GM23248 (cell line): ENCODE data around the gene HCFC1R1.

ENCODE experiments used
- EZH2 ChIP-seq: fragments of 200-600 bp; sonication (generic); IDR thresholded peaks from 2 replicates; pipeline ENCODE4 v1.6.1; 2018; ENCODE audit warnings: antibody characterized with exemption, mild to moderate bottlenecking; ENCODE audit not compliant: insufficient read depth, poor library complexity, severe bottlenecking
- EZH2phosphoT487 ChIP-seq: fragments of 200-600 bp; sonication (generic); IDR thresholded peaks from 2 replicates; pipeline ENCODE4 v1.6.1; 2018; ENCODE audit warnings: antibody characterized with exemption, moderate library complexity, mild to moderate bottlenecking, low read depth; ENCODE audit not compliant: insufficient read depth

GRCh38 chr16:3028716-3029319, 5.1 kb upstream of the HCFC1R1 start:
- TF ChIP-seq EZH2 = no peak
- no peak for TF ChIP-seq EZH2phosphoT487
